ENCODE measurements around the gene FGD2. TPM values are rescaled to one million over a fixed set of nuclear protein-coding genes. Genes with fewer than 3 reads are reported as not detected.
A peak's percentile ranks its signal among the peaks of the same experiment; 100 is the strongest.

FGD2 gene
- total RNA-seq, 5 donors from 2014 or later (not counting 1 experiment from before 2014, with no cell fraction given) = 2.8 to 11.1 (median 3.3) TPM

- Mint-ChIP-seq H3K4me1 (peaks cover 52 to 66% (median 56%) of the 10 kb centered on the region in 3 donors), H3K36me3 (no peaks in the 10 kb centered on the region), H3K27ac (peak overlapping the region; percentile 11 to 83), H3K4me3 (no peak overlapping the region), H3K27me3 (no peaks in the 10 kb centered on the region), H3K9me3 (no peaks in the 10 kb centered on the region)
- WGBS (ENCODE audit: insufficient coverage) = 95% methylated on average over 3 of the region's 12 CpGs
- no peak for DNase-seq
- Histone ChIP-seq H3K27me3 (replicated peaks in 1 of 2; ENCODE audit: control insufficient read depth in 2 of 2, extremely low read depth in 1 of 2, insufficient read depth in 2 of 2, low read length in 1 of 2) (no peaks in the 10 kb centered on the region), H3K36me3 (ENCODE audit: control insufficient read depth in 2 of 2, extremely low read depth in 1 of 2, insufficient read depth in 1 of 2, low read length in 1 of 2) (no peaks in the 10 kb centered on the region), H3K27ac (ENCODE audit: low read length) (no peak overlapping the region), H3K4me3 (ENCODE audit: control insufficient read depth in 1 of 2, extremely low read depth in 1 of 2, low read length in 1 of 2) (no peak overlapping the region), H3K9me3 (no peaks in the 10 kb centered on the region), H3K4me1 (ENCODE audit: control insufficient read depth in 1 of 2, extremely low read depth in 1 of 2, insufficient read depth in 2 of 2, low read length in 2 of 2) (peaks cover 7 to 54% of the 10 kb centered on the region in 2 experiments)
- ATAC-seq (replicated peaks in 1 of 4) = no peak
- POLR2A ChIA-PET = interaction anchor here in 1 of 2 donors (0.6 to 1.0 kb wide), 2 partner anchors 23 to 189 kb away, joined by 4 to 9 read pairs; no protein-coding TSS in a partner anchor
- CTCF ChIA-PET = interaction anchor here (0.6 to 8.1 kb wide), 11 partner anchors 9 to 192 kb away, joined by 3 to 142 read pairs (median 7); partner anchors contain the start of genes PIM1 (in 2 of the 2) and C6orf89 (in 1 of the 2)
Measured at GRCh38 chr6:37020381-37020780, 14.9 kb downstream of the FGD2 start.

- Mint-ChIP-seq H3K36me3 (no peaks in the 10 kb centered on the region), H3K4me3 (no peak overlapping the region), H3K27me3 (no peaks in the 10 kb centered on the region), H3K4me1 (peaks cover 52 to 68% (median 57%) of the 10 kb centered on the region in 3 donors), H3K27ac (peak overlapping the region; percentile 66 to 83), H3K9me3 (no peaks in the 10 kb centered on the region)
- ChIA-PET CTCF (interaction anchor here (0.5 to 8.1 kb wide), 19 partner anchors 13 to 278 kb away, joined by 3 to 142 read pairs (median 8); partner anchors contain the start of genes PIM1 (in 2 of the 2) and C6orf89 (in 1 of the 2)), POLR2A (interaction anchor here in 1 of 2 donors (1.0 kb wide), 1 partner anchor 189 kb away, joined by 4 read pairs; no protein-coding TSS in a partner anchor)
- ATAC-seq (replicated peaks in 1 of 4) (no peak), DNase-seq (no peak)
- Histone ChIP-seq H3K9me3 (no peaks in the 10 kb centered on the region), H3K27me3 (replicated peaks in 1 of 2; ENCODE audit: control insufficient read depth in 2 of 2, extremely low read depth in 1 of 2, insufficient read depth in 2 of 2, low read length in 1 of 2) (no peaks in the 10 kb centered on the region), H3K27ac (ENCODE audit: low read length) (no peak overlapping the region), H3K4me3 (ENCODE audit: control insufficient read depth in 1 of 2, extremely low read depth in 1 of 2, low read length in 1 of 2) (no peak overlapping the region), H3K36me3 (ENCODE audit: control insufficient read depth in 2 of 2, extremely low read depth in 1 of 2, insufficient read depth in 1 of 2, low read length in 1 of 2) (no peaks in the 10 kb centered on the region), H3K4me1 (ENCODE audit: control insufficient read depth in 1 of 2, extremely low read depth in 1 of 2, insufficient read depth in 2 of 2, low read length in 2 of 2) (peaks cover 7 to 54% of the 10 kb centered on the region in 2 experiments)
- WGBS (ENCODE audit: insufficient coverage) = 100% methylated on average over 5 of the region's 5 CpGs
Measured at GRCh38 chr6:37020812-37021211, 15.4 kb downstream of the FGD2 start.

GRCh38 chr6:37021356-37022129 lies 16.1 kb downstream of the FGD2 start:
- no peaks in the 10 kb centered on the region for H3K27me3 Mint-ChIP-seq
- no peaks in the 10 kb centered on the region for H3K9me3 Mint-ChIP-seq
- H3K4me3 Mint-ChIP-seq = no peak overlapping the region
- Histone ChIP-seq H3K27me3 (replicated peaks in 1 of 2; ENCODE audit: control insufficient read depth in 2 of 2, extremely low read depth in 1 of 2, insufficient read depth in 2 of 2, low read length in 1 of 2) (no peaks in the 10 kb centered on the region), H3K27ac (ENCODE audit: low read length) (peak overlapping the region; percentile 8), H3K4me3 (ENCODE audit: control insufficient read depth in 1 of 2, extremely low read depth in 1 of 2, low read length in 1 of 2) (no peak overlapping the region), H3K4me1 (ENCODE audit: control insufficient read depth in 1 of 2, extremely low read depth in 1 of 2, insufficient read depth in 2 of 2, low read length in 2 of 2) (peaks cover 7 to 54% of the 10 kb centered on the region in 2 experiments), H3K36me3 (ENCODE audit: control insufficient read depth in 2 of 2, extremely low read depth in 1 of 2, insufficient read depth in 1 of 2, low read length in 1 of 2) (no peaks in the 10 kb centered on the region), H3K9me3 (no peaks in the 10 kb centered on the region)
- ChIA-PET POLR2A (interaction anchor here in 1 of 2 donors (0.6 kb wide), 1 partner anchor 145 kb away, joined by 3 read pairs; no protein-coding TSS in a partner anchor), CTCF (interaction anchor here (0.5 to 8.1 kb wide), 30 partner anchors 12 to 277 kb away, joined by 3 to 142 read pairs (median 3); partner anchors contain the start of genes C6orf89 (in 1 of the 2) and PIM1 (in 1 of the 2))
- 64% methylated on average over 9 of the region's 14 CpGs for WGBS (ENCODE audit: insufficient coverage)
- H3K27ac Mint-ChIP-seq = peak overlapping the region; percentile 76 to 86
- peaks cover 56 to 72% (median 60%) of the 10 kb centered on the region in 3 donors for H3K4me1 Mint-ChIP-seq
- no peaks in the 10 kb centered on the region for H3K36me3 Mint-ChIP-seq
- peak; percentile 50 to 85 (median 72) for DNase-seq
- ATAC-seq (replicated peaks in 1 of 4) = peak; percentile 57 to 65 (median 62)

- no peaks in the 10 kb centered on the region for H3K36me3 Mint-ChIP-seq
- peak overlapping the region; percentile 24 for H3K27ac ChIP-seq (ENCODE audit: low read length)
Measured at GRCh38 chr6:37022135-37022863, 16.8 kb downstream of the FGD2 start.

GRCh38 chr6:37024656-37025337 lies 19.3 kb downstream of the FGD2 start:
- Mint-ChIP-seq H3K27me3 (no peaks in the 10 kb centered on the region), H3K27ac (peak overlapping the region; percentile 41 to 44), H3K9me3 (no peaks in the 10 kb centered on the region), H3K4me1 (peaks cover 47 to 59% (median 51%) of the 10 kb centered on the region in 3 donors), H3K4me3 (no peak overlapping the region), H3K36me3 (no peaks in the 10 kb centered on the region)
- H3K27ac ChIP-seq (ENCODE audit: low read length) = no peak overlapping the region
- no peak for ATAC-seq (replicated peaks in 1 of 4)
- ChIA-PET POLR2A (interaction anchor here in 1 of 2 donors (0.6 kb wide), 1 partner anchor 164 kb away, joined by 4 read pairs; no protein-coding TSS in a partner anchor), CTCF (interaction anchor here (0.5 to 8.1 kb wide), 5 partner anchors 23 to 231 kb away, joined by 3 to 142 read pairs (median 5); partner anchors contain the start of gene PIM1 (in 1 of the 2))
- H3K9me3 ChIP-seq = no peaks in the 10 kb centered on the region
- peaks cover 6 to 38% of the 10 kb centered on the region in 2 experiments for H3K4me1 ChIP-seq (ENCODE audit: control insufficient read depth in 1 of 2, extremely low read depth in 1 of 2, insufficient read depth in 2 of 2, low read length in 2 of 2)
- no peak for DNase-seq
- WGBS (ENCODE audit: insufficient coverage) = 79% methylated on average over 5 of the region's 15 CpGs
- peaks cover 0 to 2% of the 10 kb centered on the region in 2 donors for H3K36me3 ChIP-seq (ENCODE audit: control insufficient read depth in 2 of 2, extremely low read depth in 1 of 2, insufficient read depth in 1 of 2, low read length in 1 of 2)
- H3K4me3 ChIP-seq (ENCODE audit: control insufficient read depth in 1 of 2, extremely low read depth in 1 of 2, low read length in 1 of 2) = no peak overlapping the region
- no peaks in the 10 kb centered on the region for H3K27me3 ChIP-seq (replicated peaks in 1 of 2; ENCODE audit: control insufficient read depth in 2 of 2, extremely low read depth in 1 of 2, insufficient read depth in 2 of 2, low read length in 1 of 2)

More at GRCh38 chr6:37022135-37022863, 16.8 kb downstream of the FGD2 start:
- H3K9me3 ChIP-seq = no peaks in the 10 kb centered on the region
- Mint-ChIP-seq H3K4me3 (peak overlapping the region in 1 of 3 donors; percentile 30), H3K27ac (peak overlapping the region; percentile 76 to 86), H3K27me3 (no peaks in the 10 kb centered on the region), H3K4me1 (peaks cover 56 to 72% (median 60%) of the 10 kb centered on the region in 3 donors), H3K9me3 (no peaks in the 10 kb centered on the region)
- H3K36me3 ChIP-seq (ENCODE audit: control insufficient read depth in 2 of 2, extremely low read depth in 1 of 2, insufficient read depth in 1 of 2, low read length in 1 of 2) = no peaks in the 10 kb centered on the region
- CTCF ChIA-PET = interaction anchor here (0.5 to 8.1 kb wide), 27 partner anchors 11 to 253 kb away, joined by 3 to 142 read pairs (median 3); partner anchors contain the start of genes C6orf89 (in 1 of the 2) and PIM1 (in 1 of the 2)
- no peaks in the 10 kb centered on the region for H3K27me3 ChIP-seq (replicated peaks in 1 of 2; ENCODE audit: control insufficient read depth in 2 of 2, extremely low read depth in 1 of 2, insufficient read depth in 2 of 2, low read length in 1 of 2)
- ATAC-seq (replicated peaks in 1 of 4) (no peak), DNase-seq (no peak)
- POLR2A ChIA-PET = interaction anchor here in 1 of 2 donors (0.6 kb wide), 1 partner anchor 144 kb away, joined by 3 read pairs; no protein-coding TSS in a partner anchor
- 99% methylated on average over 16 of the region's 17 CpGs for WGBS (ENCODE audit: insufficient coverage)
- no peak overlapping the region for H3K4me3 ChIP-seq (ENCODE audit: control insufficient read depth in 1 of 2, extremely low read depth in 1 of 2, low read length in 1 of 2)
- peaks cover 7 to 54% of the 10 kb centered on the region in 2 experiments for H3K4me1 ChIP-seq (ENCODE audit: control insufficient read depth in 1 of 2, extremely low read depth in 1 of 2, insufficient read depth in 2 of 2, low read length in 2 of 2)
